ENCODE results near the gene MYO9B. TPM values are rescaled to one million over a fixed set of nuclear protein-coding genes. Genes with fewer than 3 reads are reported as not detected.

Gene MYO9B
- total RNA-seq, 1 experiment from 2014 or later = 94.3 TPM

GRCh38 chr19:17074634-17075034 lies 943 bp upstream of the MYO9B start (continued):
- TF ChIP-seq CREB1 (CRISPR knock-in tag; IDR thresholded peaks at IDR 0.05) = no peak
- no peak for TF ChIP-seq TP53 (CRISPR knock-in tag; IDR thresholded peaks at IDR 0.05)
- no peak for TF ChIP-seq ARID4B (CRISPR knock-in tag; IDR thresholded peaks at IDR 0.05; ENCODE audit: borderline replicate concordance)
- TF ChIP-seq ZNF232 (CRISPR knock-in tag; IDR thresholded peaks at IDR 0.05) = no peak
- no peak for TF ChIP-seq ZNF219 (CRISPR knock-in tag; IDR thresholded peaks at IDR 0.05; ENCODE audit: borderline replicate concordance)
- TF ChIP-seq, protein P1, sequence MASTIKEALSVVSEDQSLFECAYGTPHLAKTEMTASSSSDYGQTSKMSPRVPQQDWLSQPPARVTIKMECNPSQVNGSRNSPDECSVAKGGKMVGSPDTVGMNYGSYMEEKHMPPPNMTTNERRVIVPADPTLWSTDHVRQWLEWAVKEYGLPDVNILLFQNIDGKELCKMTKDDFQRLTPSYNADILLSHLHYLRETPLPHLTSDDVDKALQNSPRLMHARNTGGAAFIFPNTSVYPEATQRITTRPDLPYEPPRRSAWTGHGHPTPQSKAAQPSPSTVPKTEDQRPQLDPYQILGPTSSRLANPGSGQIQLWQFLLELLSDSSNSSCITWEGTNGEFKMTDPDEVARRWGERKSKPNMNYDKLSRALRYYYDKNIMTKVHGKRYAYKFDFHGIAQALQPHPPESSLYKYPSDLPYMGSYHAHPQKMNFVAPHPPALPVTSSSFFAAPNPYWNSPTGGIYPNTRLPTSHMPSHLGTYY (CRISPR knock-in tag; IDR thresholded peaks at IDR 0.05) = no peak

GRCh38 chr19:17075864-17076542 lies 426 bp downstream of the MYO9B start:
- Mint-ChIP-seq H3K4me3 (peak overlapping the region; percentile 98), H3K27ac (peak overlapping the region; percentile 32; the same call in 1 of the 2 replicates), H3K27me3 (ENCODE audit: low read depth) (peaks cover 2% of the 10 kb centered on the region; the same call in 1 of the 2 replicates), H3K36me3 (peaks cover 14% of the 10 kb centered on the region), H3K9me3 (no peaks in the 10 kb centered on the region), H3K4me1 (peaks cover 52% of the 10 kb centered on the region)
- ATAC-seq (no peak), DNase-seq (ENCODE audit: low spot score) (no peak)
- CTCF ChIA-PET = interaction anchor here (0.6 to 1.2 kb wide), 4 partner anchors 9 to 415 kb away, joined by 3 to 5 read pairs (median 3); no protein-coding TSS in a partner anchor
- POLR2A ChIA-PET = interaction anchor here (0.6 to 1.0 kb wide), 4 partner anchors 18 to 159 kb away, joined by 3 to 6 read pairs (median 3); partner anchors contain the start of genes OCEL1 and USE1
- TF ChIP-seq, protein P2, sequence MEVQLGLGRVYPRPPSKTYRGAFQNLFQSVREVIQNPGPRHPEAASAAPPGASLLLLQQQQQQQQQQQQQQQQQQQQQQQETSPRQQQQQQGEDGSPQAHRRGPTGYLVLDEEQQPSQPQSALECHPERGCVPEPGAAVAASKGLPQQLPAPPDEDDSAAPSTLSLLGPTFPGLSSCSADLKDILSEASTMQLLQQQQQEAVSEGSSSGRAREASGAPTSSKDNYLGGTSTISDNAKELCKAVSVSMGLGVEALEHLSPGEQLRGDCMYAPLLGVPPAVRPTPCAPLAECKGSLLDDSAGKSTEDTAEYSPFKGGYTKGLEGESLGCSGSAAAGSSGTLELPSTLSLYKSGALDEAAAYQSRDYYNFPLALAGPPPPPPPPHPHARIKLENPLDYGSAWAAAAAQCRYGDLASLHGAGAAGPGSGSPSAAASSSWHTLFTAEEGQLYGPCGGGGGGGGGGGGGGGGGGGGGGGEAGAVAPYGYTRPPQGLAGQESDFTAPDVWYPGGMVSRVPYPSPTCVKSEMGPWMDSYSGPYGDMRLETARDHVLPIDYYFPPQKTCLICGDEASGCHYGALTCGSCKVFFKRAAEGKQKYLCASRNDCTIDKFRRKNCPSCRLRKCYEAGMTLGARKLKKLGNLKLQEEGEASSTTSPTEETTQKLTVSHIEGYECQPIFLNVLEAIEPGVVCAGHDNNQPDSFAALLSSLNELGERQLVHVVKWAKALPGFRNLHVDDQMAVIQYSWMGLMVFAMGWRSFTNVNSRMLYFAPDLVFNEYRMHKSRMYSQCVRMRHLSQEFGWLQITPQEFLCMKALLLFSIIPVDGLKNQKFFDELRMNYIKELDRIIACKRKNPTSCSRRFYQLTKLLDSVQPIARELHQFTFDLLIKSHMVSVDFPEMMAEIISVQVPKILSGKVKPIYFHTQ (CRISPR knock-in tag; IDR thresholded peaks at IDR 0.05) = no peak
- TF ChIP-seq GABPB1 (CRISPR knock-in tag; IDR thresholded peaks at IDR 0.05) (no peak), E2F4 (CRISPR knock-in tag; IDR thresholded peaks at IDR 0.05; ENCODE audit: borderline replicate concordance, low read depth) (no peak), NFYB (CRISPR knock-in tag; conservative IDR thresholded peaks at IDR 0.05; ENCODE audit: low read depth) (no peak), JUN (CRISPR knock-in tag; IDR thresholded peaks at IDR 0.05) (0 out of 2 replicates have a peak, but pooled peaks have one; percentile 22), USF1 (CRISPR knock-in tag; IDR thresholded peaks at IDR 0.05) (no peak), FOXP1 (CRISPR knock-in tag; IDR thresholded peaks at IDR 0.05; ENCODE audit: borderline replicate concordance) (0 out of 2 replicates have a peak, but pooled peaks have one; percentile 37), FOXK1 (CRISPR knock-in tag; IDR thresholded peaks at IDR 0.05) (peak; percentile 32; the same call in 1 of the 2 replicates), ETV6 (CRISPR knock-in tag; IDR thresholded peaks at IDR 0.05) (no peak), EMX1 (CRISPR knock-in tag; IDR thresholded peaks at IDR 0.05) (no peak)
- TF ChIP-seq, protein P3, sequence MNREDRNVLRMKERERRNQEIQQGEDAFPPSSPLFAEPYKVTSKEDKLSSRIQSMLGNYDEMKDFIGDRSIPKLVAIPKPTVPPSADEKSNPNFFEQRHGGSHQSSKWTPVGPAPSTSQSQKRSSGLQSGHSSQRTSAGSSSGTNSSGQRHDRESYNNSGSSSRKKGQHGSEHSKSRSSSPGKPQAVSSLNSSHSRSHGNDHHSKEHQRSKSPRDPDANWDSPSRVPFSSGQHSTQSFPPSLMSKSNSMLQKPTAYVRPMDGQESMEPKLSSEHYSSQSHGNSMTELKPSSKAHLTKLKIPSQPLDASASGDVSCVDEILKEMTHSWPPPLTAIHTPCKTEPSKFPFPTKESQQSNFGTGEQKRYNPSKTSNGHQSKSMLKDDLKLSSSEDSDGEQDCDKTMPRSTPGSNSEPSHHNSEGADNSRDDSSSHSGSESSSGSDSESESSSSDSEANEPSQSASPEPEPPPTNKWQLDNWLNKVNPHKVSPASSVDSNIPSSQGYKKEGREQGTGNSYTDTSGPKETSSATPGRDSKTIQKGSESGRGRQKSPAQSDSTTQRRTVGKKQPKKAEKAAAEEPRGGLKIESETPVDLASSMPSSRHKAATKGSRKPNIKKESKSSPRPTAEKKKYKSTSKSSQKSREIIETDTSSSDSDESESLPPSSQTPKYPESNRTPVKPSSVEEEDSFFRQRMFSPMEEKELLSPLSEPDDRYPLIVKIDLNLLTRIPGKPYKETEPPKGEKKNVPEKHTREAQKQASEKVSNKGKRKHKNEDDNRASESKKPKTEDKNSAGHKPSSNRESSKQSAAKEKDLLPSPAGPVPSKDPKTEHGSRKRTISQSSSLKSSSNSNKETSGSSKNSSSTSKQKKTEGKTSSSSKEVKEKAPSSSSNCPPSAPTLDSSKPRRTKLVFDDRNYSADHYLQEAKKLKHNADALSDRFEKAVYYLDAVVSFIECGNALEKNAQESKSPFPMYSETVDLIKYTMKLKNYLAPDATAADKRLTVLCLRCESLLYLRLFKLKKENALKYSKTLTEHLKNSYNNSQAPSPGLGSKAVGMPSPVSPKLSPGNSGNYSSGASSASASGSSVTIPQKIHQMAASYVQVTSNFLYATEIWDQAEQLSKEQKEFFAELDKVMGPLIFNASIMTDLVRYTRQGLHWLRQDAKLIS (CRISPR knock-in tag; IDR thresholded peaks at IDR 0.05; ENCODE audit: borderline replicate concordance) = no peak
- TF ChIP-seq, protein P4, sequence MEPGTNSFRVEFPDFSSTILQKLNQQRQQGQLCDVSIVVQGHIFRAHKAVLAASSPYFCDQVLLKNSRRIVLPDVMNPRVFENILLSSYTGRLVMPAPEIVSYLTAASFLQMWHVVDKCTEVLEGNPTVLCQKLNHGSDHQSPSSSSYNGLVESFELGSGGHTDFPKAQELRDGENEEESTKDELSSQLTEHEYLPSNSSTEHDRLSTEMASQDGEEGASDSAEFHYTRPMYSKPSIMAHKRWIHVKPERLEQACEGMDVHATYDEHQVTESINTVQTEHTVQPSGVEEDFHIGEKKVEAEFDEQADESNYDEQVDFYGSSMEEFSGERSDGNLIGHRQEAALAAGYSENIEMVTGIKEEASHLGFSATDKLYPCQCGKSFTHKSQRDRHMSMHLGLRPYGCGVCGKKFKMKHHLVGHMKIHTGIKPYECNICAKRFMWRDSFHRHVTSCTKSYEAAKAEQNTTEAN (CRISPR knock-in tag; IDR thresholded peaks at IDR 0.05) = 0 out of 2 replicates have a peak, but pooled peaks have one; percentile 28
